ENCODE measurements around the gene VPS13D. TPM values are rescaled to one million over a fixed set of nuclear protein-coding genes. Genes with fewer than 3 reads are reported as not detected.
A peak's percentile ranks its signal among the peaks of the same experiment; 100 is the strongest.
"Not testable (repeated sequence)": the region's sequence is repeated elsewhere in the genome, so short reads cannot be mapped to it uniquely, and the experiment has no call there.

Gene VPS13D
- polyA plus RNA-seq, 3 donors: 3.6 to 20.2 (median 5.1) TPM

- DNase-seq: no peak
- H3K9me3 Mint-ChIP-seq: no peaks in the 10 kb centered on the region
- no peak overlapping the region for H3K4me3 Mint-ChIP-seq
- H3K9ac ChIP-seq (ENCODE audit: insufficient read depth, low read length, poor library complexity, severe bottlenecking): no peak overlapping the region
- peaks cover 27 to 94% of the 10 kb centered on the region in 2 donors for H3K36me3 ChIP-seq (replicated peaks in 1 of 2; ENCODE audit: control insufficient read depth in 1 of 2, insufficient read depth in 2 of 2, low read length in 2 of 2)
- intact Hi-C loops (cut with micrococcal nuclease): no loop called here
- no peak overlapping the region for H3K4me3 ChIP-seq (replicated peaks in 1 of 3; ENCODE audit: low read depth in 2 of 3, low read length in 3 of 3)
- TF ChIP-seq CTCF (IDR thresholded peaks at IDR 0.05): no peak
- H2AFZ ChIP-seq (ENCODE audit: insufficient read depth, low read depth, low read length, poor library complexity, severe bottlenecking): no peak overlapping the region
- no peaks in the 10 kb centered on the region for H3K4me1 ChIP-seq (ENCODE audit: control insufficient read depth in 1 of 2, insufficient read depth in 2 of 2, low read length in 2 of 2)
- no peak overlapping the region for H3K27ac ChIP-seq (ENCODE audit: low read depth in 1 of 2, low read length in 2 of 2)
- 77% methylated on average over 2 of the region's 4 CpGs for WGBS (ENCODE audit: insufficient coverage)
- no peaks in the 10 kb centered on the region for H3K27me3 ChIP-seq (ENCODE audit: control insufficient read depth in 2 of 2, insufficient read depth in 2 of 2, low read length in 2 of 2)
- H3K27ac Mint-ChIP-seq: peak overlapping the region in 1 of 7 donors; percentile 66
- peaks cover 68 to 70% of the 10 kb centered on the region in 2 donors for H3K36me3 Mint-ChIP-seq
- H4K20me1 ChIP-seq (ENCODE audit: insufficient read depth, low read length): peaks cover 6% of the 10 kb centered on the region
- peaks cover under 1% of the 10 kb centered on the region for H3K4me1 Mint-ChIP-seq
- H3K27me3 Mint-ChIP-seq (ENCODE audit: low read depth in 3 of 3): peaks cover 0 to 4% (median 0%) of the 10 kb centered on the region in 3 donors
- no peak overlapping the region for H3K4me2 ChIP-seq (replicated peaks; ENCODE audit: extremely low read depth, low read length, poor library complexity, severe bottlenecking)
- no peaks in the 10 kb centered on the region for H3K79me2 ChIP-seq (ENCODE audit: insufficient read depth, low read length)
- H3K9me3 ChIP-seq (replicated peaks in 1 of 2; ENCODE audit: control insufficient read depth in 1 of 2, insufficient read depth in 1 of 2, low read length in 2 of 2): no peaks in the 10 kb centered on the region
These were observed 224.9 kb downstream of the VPS13D start for GRCh38 chr1:12454406-12455391.

GRCh38 chr1:12456081-12456480 lies 226.3 kb downstream of the VPS13D start:
- not testable (repeated sequence) for H3K4me1 ChIP-seq (ENCODE audit: control insufficient read depth in 1 of 2, insufficient read depth in 2 of 2, low read length in 2 of 2)

More at GRCh38 chr1:12456081-12456480, 226.3 kb downstream of the VPS13D start:
- H3K9me3 Mint-ChIP-seq; H3K27me3 ChIP-seq (ENCODE audit: control insufficient read depth in 2 of 2, insufficient read depth in 2 of 2, low read length in 2 of 2); H3K4me3 ChIP-seq (replicated peaks in 1 of 3; ENCODE audit: low read depth in 2 of 3, low read length in 3 of 3); intact Hi-C loops (cut with micrococcal nuclease); H3K9me3 ChIP-seq (replicated peaks in 1 of 2; ENCODE audit: control insufficient read depth in 1 of 2, insufficient read depth in 1 of 2, low read length in 2 of 2); H4K20me1 ChIP-seq (ENCODE audit: insufficient read depth, low read length); H3K4me1 Mint-ChIP-seq; H3K27ac Mint-ChIP-seq; H3K27me3 Mint-ChIP-seq (ENCODE audit: low read depth in 3 of 3); H2AFZ ChIP-seq (ENCODE audit: insufficient read depth, low read depth, low read length, poor library complexity, severe bottlenecking); DNase-seq; H3K27ac ChIP-seq (ENCODE audit: low read depth in 1 of 2, low read length in 2 of 2); H3K4me3 Mint-ChIP-seq; H3K79me2 ChIP-seq (ENCODE audit: insufficient read depth, low read length); H3K9ac ChIP-seq (ENCODE audit: insufficient read depth, low read length, poor library complexity, severe bottlenecking); H3K4me2 ChIP-seq (replicated peaks; ENCODE audit: extremely low read depth, low read length, poor library complexity, severe bottlenecking): not testable (repeated sequence)
- 100% methylated on average over 2 of the region's 7 CpGs for WGBS (ENCODE audit: insufficient coverage)
- H3K36me3 ChIP-seq (replicated peaks in 1 of 2; ENCODE audit: control insufficient read depth in 1 of 2, insufficient read depth in 2 of 2, low read length in 2 of 2): peaks cover 36 to 93% of the 10 kb centered on the region in 2 donors
- H3K36me3 Mint-ChIP-seq: peaks cover 67 to 70% of the 10 kb centered on the region in 2 donors

Data from CD14-positive monocyte (primary cell).